ELR (cell line): ENCODE results near the gene LLGL2.

Experiments
- DNase-seq: peaks from one replicate; pipeline ENCODE4 v3.0.0-alpha.2; 2015; ENCODE audit warnings: low read depth

LLGL2 gene

GRCh38 chr17:75492555-75493168 lies 32.8 kb upstream of the LLGL2 start:
- DNase-seq, result no peak

DNA sequence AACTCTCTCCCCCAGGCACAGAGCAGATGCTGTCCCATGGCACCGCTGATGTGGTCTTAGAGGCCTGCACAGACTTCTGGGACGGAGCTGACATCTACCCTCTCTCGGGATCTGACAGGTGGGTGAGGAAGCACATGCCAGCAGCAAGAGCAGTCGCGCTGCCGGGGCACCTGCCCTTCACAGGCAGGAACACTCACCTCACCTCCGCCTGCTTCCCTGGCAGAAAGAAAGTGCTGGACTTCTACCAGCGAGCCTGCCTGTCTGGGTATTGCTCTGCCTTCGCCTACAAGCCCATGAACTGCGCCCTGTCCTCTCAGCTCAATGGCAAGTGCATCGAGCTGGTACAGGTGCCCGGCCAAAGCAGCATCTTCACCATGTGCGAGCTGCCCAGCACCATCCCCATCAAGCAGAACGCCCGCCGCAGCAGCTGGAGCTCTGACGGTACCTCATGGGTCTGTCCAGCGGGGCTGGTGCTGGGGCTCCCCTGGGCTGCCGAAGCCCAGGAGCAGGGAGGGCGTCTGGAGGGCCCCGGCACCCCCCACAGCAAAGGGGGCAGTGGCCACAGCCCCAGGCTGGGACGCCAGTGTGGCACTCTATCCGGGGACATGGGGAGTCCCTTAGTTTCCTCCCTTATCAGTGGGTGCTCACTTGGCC lies 31.9 kb upstream of the LLGL2 start:
- no peak for DNase-seq

GRCh38 chr17:75494326-75494877 lies 31.1 kb upstream of the LLGL2 start:
- DNase-seq, result no peak

GRCh38 chr17:75496005-75496404 lies 29.5 kb upstream of the LLGL2 start:
- DNase-seq, result no peak

GRCh38 chr17:75498039-75498725 lies 27.3 kb upstream of the LLGL2 start:
- no peak for DNase-seq

DNA sequence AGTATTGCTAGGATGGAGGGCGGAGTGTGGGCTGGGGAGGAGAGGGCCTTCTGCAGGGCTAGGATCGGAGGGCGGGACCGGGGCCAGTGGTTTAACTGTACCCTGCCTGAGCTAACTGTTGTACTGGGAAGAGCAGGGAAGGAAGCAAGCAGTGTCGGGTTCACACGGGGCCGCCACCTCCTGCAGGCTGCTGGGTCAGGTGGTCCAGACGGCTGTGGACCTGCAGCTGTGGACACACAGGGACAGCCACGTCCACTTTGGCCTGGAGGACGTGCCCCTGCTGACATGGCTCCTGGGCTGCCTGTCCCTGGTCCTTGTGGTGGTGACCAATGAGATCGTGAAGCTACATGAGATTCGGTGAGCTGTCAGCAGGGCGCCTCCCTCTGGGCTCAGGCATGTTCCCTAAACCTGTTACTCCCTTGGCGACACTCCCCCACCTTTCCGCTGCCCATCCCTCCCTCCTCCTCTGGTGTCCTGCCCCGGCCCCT lies 26.7 kb upstream of the LLGL2 start:
- DNase-seq, result no peak

DNA sequence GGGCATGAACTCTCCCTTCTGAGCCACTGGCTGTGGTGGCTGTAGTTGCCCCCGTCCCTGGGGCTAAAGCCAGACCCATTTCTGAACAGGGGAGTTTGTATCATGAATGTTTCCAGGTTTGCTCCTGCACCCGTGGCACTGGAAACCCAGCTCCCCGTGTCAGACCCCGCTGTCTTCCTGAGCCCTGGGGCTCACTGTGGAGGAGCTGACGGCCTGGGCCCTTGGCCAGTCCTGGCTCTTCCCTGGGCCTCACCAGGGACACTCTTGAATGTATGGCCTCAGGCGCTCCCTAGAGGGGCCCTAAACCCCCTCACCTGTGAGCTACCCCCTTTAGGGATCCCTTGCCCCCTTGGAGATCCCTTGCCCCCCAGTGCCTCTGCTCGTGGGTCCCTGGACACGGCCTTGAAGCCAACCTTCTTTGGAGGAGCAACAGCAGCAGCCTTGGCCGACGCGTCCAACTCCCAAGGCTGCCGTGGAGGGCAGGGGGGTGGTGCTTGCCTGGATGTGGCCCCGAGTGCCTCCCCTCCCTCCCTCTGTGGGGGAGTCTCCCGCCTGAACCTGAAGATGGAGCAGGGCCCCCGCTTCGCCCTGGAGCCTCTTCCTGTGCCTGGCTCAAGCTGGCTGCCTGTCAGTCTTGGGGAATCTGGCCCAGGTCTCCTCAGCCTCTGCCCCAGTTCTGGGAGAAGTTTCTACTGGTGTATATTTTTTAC lies 26.0 kb upstream of the LLGL2 start:
- no peak for DNase-seq

DNA sequence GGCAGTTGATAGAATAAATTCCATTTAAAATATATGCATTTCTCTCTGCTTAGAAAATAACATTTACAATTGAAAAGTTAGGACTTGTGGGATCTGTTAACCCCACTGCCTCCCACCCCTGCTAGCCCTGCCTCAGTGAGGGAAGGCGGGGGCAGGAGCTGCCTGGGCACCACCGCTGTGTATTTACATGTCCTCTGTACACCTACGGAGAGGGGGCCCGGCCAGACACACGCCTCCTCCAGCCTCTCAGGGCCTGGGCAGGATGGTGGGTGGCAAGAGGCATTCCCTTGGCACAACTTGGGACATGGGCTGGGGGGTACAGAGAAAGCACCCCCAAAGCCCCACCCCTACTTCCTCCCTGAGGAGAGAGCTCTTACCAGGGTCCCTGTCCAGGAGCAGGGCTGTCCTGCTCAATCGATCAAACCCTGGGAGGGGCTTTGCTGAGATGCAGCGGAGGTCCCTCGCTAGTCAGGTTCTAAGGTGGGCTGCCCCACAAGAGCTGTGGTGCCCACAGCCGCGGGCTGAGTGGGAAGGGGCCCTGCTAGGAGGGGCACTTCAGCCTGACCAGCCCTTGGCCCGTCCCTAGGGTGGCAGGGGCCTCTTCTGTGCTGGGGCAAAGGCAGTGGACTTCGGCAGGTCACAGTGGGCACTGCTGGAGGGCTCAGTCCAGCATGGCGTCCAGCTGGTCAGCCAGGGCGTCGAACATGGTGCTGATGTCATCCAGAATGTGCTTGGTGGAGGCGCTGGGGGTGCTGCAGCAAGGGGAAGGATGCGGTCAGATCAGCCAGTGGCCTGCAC lies 24.9 kb upstream of the LLGL2 start:
- DNase-seq, result no peak

- no peak for DNase-seq
These were observed 24.0 kb upstream of the LLGL2 start for GRCh38 chr17:75501378-75502071.

GRCh38 chr17:75502072-75502720 lies 23.3 kb upstream of the LLGL2 start:
- DNase-seq, result no peak

GRCh38 chr17:75502721-75503329 lies 22.7 kb upstream of the LLGL2 start:
- DNase-seq, result no peak

DNA sequence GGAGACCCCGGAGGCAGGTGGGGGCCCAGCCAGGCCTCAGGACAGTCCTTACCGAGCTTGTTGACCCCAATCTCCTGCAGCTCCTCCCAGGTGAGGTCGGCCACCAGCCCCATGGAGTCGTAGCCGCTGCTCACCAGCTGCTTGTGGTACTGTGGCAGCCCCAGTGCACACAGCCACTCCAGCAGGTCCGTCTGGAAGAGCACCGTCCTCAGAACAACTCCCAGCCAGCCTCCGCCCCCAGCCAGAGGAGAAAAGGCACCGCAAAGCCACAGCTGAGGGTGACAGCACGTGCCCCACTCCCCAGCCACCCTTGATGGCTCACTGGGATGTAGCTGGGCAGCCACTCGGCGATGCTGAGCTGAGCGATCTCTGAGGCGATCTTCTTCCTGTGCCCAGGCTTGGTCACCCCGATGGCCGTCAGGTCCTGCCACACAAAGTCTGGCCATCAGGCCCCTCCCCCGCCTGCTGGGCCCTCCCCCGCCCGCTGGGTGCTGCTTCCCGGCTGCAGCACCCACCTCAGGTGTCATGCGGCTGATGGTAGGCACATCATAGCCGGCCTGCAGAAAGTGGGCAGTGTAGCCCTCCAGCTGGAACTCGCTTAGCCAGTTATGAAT lies 22.1 kb upstream of the LLGL2 start:
- no peak for DNase-seq

- DNase-seq, result no peak
These were observed 21.5 kb upstream of the LLGL2 start for GRCh38 chr17:75503976-75504346.

GRCh38 chr17:75504347-75505151 lies 20.9 kb upstream of the LLGL2 start:
- peak; percentile 52 for DNase-seq

DNA sequence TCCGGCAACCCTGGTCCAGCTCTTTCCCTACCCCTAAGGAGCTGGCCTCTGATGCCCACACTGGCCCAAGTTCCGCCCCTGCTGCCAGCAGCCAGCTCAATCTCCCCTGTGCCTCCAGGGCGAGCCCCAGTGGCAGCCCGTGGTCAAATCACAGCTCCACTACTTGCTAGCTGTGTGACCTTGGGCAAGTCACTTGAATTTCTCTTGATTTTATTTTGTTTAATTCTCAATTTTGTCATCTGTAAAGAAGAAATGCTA lies 20.4 kb upstream of the LLGL2 start:
- DNase-seq, result no peak

- DNase-seq, result no peak
These were observed 19.9 kb upstream of the LLGL2 start for GRCh38 chr17:75505640-75506039.

- DNase-seq, result no peak
These were observed 19.4 kb upstream of the LLGL2 start for GRCh38 chr17:75506134-75506533.

- no peak for DNase-seq
These were observed 18.6 kb upstream of the LLGL2 start for GRCh38 chr17:75506888-75507287.
